Thyroid gland (tissue), 4 donors: Measurements from ENCODE around the gene PRKCQ. TPM values are rescaled to one million over a fixed set of nuclear protein-coding genes. Genes with fewer than 3 reads are reported as not detected.
A peak's percentile ranks its signal among the peaks of the same experiment; 100 is the strongest.

ENCODE experiments used
- DNase-seq, 2 donors: peaks; one replicate each; pipeline ENCODE4 v3.0.0-alpha.2; 2019
- H3K27ac ChIP-seq, 3 donors: fragments of 200-600 bp; sonication (generic); 1 replicate in 2 of 3; 2 replicates in 1 of 3; pipeline ENCODE4 v1.5.1; 2016 to 2019; ENCODE audit warnings: mild to moderate bottlenecking in 1 of 3, moderate library complexity in 1 of 3
- H3K27me3 ChIP-seq: fragments of 200-600 bp; sonication (generic); one replicate; pipeline ENCODE4 v1.5.1; 2019
- H3K36me3 ChIP-seq, 2 donors: fragments of 200-600 bp; sonication (generic); one replicate each; pipeline ENCODE4 v1.5.1; 2016 to 2019
- H3K4me1 ChIP-seq, 2 donors: fragments of 200-600 bp; sonication (generic); one replicate each; pipeline ENCODE4 v1.5.1; 2017 to 2019
- H3K4me3 ChIP-seq, 3 donors: fragments of 200-600 bp; sonication (generic); replicated peaks in 1 of 3; 1 replicate in 2 of 3; 2 replicates in 1 of 3; pipeline ENCODE4 v1.5.1; 2016; ENCODE audit warnings: mild to moderate bottlenecking in 1 of 3
- H3K9me3 ChIP-seq: fragments of 200-600 bp; sonication (generic); one replicate; pipeline ENCODE4 v1.5.1; 2017
- POLR2A ChIP-seq, 2 donors: fragments of 450-650 bp; IDR thresholded peaks; one replicate each; pipeline ENCODE4 v1.6.1; 2017; ENCODE audit warnings: antibody characterized with exemption in 2 of 2, mild to moderate bottlenecking in 2 of 2, moderate library complexity in 1 of 2
- WGBS, 2 donors: methylation state at CpG; one replicate each; pipeline ENCODE4 v1.1.5; 2017; 5-methylcytosine and 5-hydroxymethylcytosine counted together
- intact Hi-C: fragments of 100-400 bp; cut with DNase I; formaldehyde crosslinking; loops from one replicate; pipeline ENCODE4 v1.15.1; 2023
- total RNA-seq, 4 donors: library from RNA; depleted of rRNA; stranded (reverse); fragments of >200 nt; gene quantifications; one replicate each; pipeline ENCODE4 v1.2.3, GENCODE V29; 2016
- TF ChIP-seq, protein P1 (sequence below), 6 experiments: fragments of 200-600 bp in 3 of 6; fragments of 450-650 bp in 3 of 6; sonication (generic) in 3 of 6; IDR thresholded peaks; one replicate each; pipeline ENCODE4 v1.5.1; 2016 to 2019; ENCODE audit warnings: antibody characterized with exemption in 6 of 6, mild to moderate bottlenecking in 2 of 6, inconsistent platforms in 1 of 6, moderate library complexity in 1 of 6

Gene PRKCQ
- total RNA-seq, 4 donors from 2014 or later: 24.2 to 45.7 (median 34.5) TPM

DNA sequence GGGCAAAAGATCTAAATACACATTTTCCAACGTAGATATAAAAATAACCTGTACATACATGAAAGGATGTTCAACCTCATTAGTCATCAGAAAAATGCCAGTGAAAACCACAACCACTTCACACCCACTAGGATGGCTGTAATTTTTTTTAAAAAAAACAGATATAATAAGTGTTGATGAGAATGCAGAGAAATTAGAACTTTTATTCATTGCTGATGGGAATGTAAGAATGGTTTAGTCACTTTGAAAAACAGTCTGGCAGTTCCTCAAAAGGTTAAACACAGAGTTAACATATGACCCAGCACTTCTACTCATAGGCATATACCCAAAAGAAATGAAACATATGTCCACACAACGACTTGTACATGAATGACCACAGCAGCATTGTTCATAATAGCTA is 32.3 kb upstream of the PRKCQ start:
- Histone ChIP-seq H3K4me3 (no peak overlapping the region), H3K27me3 (no peaks in the 10 kb centered on the region), H3K4me1 (no peaks in the 10 kb centered on the region), H3K9me3 (no peaks in the 10 kb centered on the region), H3K36me3 (no peaks in the 10 kb centered on the region), H3K27ac (no peak overlapping the region)
- 76% methylated on average over 2 of the region's 2 CpGs for WGBS, 2 donors
- no peak for DNase-seq
- TF ChIP-seq POLR2A (IDR thresholded peaks at IDR 0.05): no peak
- TF ChIP-seq, protein P1, sequence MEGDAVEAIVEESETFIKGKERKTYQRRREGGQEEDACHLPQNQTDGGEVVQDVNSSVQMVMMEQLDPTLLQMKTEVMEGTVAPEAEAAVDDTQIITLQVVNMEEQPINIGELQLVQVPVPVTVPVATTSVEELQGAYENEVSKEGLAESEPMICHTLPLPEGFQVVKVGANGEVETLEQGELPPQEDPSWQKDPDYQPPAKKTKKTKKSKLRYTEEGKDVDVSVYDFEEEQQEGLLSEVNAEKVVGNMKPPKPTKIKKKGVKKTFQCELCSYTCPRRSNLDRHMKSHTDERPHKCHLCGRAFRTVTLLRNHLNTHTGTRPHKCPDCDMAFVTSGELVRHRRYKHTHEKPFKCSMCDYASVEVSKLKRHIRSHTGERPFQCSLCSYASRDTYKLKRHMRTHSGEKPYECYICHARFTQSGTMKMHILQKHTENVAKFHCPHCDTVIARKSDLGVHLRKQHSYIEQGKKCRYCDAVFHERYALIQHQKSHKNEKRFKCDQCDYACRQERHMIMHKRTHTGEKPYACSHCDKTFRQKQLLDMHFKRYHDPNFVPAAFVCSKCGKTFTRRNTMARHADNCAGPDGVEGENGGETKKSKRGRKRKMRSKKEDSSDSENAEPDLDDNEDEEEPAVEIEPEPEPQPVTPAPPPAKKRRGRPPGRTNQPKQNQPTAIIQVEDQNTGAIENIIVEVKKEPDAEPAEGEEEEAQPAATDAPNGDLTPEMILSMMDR (IDR thresholded peaks at IDR 0.05): no peak
- intact Hi-C loops: no loop called here

GRCh38 chr10:6610647-6611046 is 30.6 kb upstream of the PRKCQ start:
- TF ChIP-seq POLR2A (IDR thresholded peaks at IDR 0.05): no peak
- TF ChIP-seq, protein P1 (IDR thresholded peaks at IDR 0.05): no peak
- intact Hi-C loops: no loop called here

GRCh38 chr10:6609625-6610024 is 29.5 kb upstream of the PRKCQ start:
- Histone ChIP-seq H3K27ac (no peak overlapping the region), H3K36me3 (no peaks in the 10 kb centered on the region), H3K9me3 (no peaks in the 10 kb centered on the region), H3K4me3 (no peak overlapping the region), H3K27me3 (no peaks in the 10 kb centered on the region), H3K4me1 (no peaks in the 10 kb centered on the region)
- DNase-seq: no peak
- intact Hi-C loops: no loop called here
- TF ChIP-seq POLR2A (IDR thresholded peaks at IDR 0.05): no peak
- TF ChIP-seq, protein P1 (IDR thresholded peaks at IDR 0.05): no peak

More at GRCh38 chr10:6610647-6611046, 30.6 kb upstream of the PRKCQ start:
- Histone ChIP-seq H3K27ac (no peak overlapping the region), H3K4me3 (no peak overlapping the region), H3K27me3 (no peaks in the 10 kb centered on the region), H3K36me3 (no peaks in the 10 kb centered on the region), H3K4me1 (no peaks in the 10 kb centered on the region), H3K9me3 (no peaks in the 10 kb centered on the region)
- DNase-seq: no peak

DNA sequence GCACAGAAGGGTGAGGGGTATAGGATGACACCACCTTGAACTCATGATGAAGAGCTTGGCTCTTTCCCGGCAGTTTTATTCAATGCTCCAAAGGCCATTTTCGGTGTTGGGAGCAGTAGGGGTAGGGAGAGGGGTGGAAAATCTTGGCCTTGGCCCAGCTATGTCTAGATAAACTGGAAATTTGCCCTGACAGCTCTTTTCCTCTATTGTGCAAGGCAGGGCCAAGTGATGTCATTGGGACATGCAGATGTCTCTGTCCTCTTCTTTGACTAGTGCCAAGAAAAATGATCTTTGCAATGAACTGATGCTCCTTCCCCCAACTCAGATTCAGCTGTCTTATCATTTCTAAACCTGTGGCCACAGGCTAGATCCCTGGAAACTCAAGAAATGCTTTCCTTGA is 27.7 kb upstream of the PRKCQ start:
- intact Hi-C loops: no loop called here
- no peaks in the 10 kb centered on the region for H3K9me3 ChIP-seq
- no peaks in the 10 kb centered on the region for H3K36me3 ChIP-seq
- H3K4me3 ChIP-seq: no peak overlapping the region
- TF ChIP-seq, protein P1 (IDR thresholded peaks at IDR 0.05): no peak
- no peak for TF ChIP-seq POLR2A (IDR thresholded peaks at IDR 0.05)
- WGBS, 2 donors: 31% methylated on average over 2 of the region's 2 CpGs
- H3K4me1 ChIP-seq: no peaks in the 10 kb centered on the region
- no peaks in the 10 kb centered on the region for H3K27me3 ChIP-seq
- DNase-seq: peak; percentile 22 to 24
- no peak overlapping the region for H3K27ac ChIP-seq

DNA sequence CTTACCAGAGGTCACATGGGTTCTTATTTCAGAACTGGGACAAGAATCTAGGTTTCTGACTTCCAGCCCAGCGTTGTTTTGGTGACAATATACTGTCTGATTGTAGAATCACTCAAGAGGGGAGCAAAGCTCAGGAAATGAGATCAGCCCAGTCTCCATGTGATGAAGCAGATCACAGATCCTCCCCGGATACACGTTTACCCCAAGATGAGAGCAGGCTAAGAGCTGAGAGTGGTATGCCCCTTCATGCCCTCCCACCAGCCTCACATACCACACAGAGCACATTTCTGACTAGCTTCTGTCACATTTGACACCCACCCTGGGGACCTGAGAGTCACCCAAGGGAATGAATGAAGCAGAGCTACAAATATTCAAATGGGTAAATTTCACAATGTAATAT is 27.1 kb upstream of the PRKCQ start:
- Histone ChIP-seq H3K27me3 (no peaks in the 10 kb centered on the region), H3K36me3 (no peaks in the 10 kb centered on the region), H3K9me3 (no peaks in the 10 kb centered on the region), H3K27ac (no peak overlapping the region), H3K4me3 (no peak overlapping the region), H3K4me1 (no peaks in the 10 kb centered on the region)
- WGBS, 2 donors: 68 to 88% methylated on average over 3 of the region's 3 CpGs
- intact Hi-C loops: no loop called here
- no peak for DNase-seq
- TF ChIP-seq POLR2A (IDR thresholded peaks at IDR 0.05): no peak
- TF ChIP-seq, protein P1 (IDR thresholded peaks at IDR 0.05): no peak
